ENCODE data around the gene ADAM33. TPM values are rescaled to one million over a fixed set of nuclear protein-coding genes. Genes with fewer than 3 reads are reported as not detected.

ADAM33 gene
- total and polyA plus RNA-seq, 2 of the 13 experiments (the other 11 are each of a cell fraction or from before 2014, with no cell fraction given): not detected

- TF ChIP-seq, protein P1, sequence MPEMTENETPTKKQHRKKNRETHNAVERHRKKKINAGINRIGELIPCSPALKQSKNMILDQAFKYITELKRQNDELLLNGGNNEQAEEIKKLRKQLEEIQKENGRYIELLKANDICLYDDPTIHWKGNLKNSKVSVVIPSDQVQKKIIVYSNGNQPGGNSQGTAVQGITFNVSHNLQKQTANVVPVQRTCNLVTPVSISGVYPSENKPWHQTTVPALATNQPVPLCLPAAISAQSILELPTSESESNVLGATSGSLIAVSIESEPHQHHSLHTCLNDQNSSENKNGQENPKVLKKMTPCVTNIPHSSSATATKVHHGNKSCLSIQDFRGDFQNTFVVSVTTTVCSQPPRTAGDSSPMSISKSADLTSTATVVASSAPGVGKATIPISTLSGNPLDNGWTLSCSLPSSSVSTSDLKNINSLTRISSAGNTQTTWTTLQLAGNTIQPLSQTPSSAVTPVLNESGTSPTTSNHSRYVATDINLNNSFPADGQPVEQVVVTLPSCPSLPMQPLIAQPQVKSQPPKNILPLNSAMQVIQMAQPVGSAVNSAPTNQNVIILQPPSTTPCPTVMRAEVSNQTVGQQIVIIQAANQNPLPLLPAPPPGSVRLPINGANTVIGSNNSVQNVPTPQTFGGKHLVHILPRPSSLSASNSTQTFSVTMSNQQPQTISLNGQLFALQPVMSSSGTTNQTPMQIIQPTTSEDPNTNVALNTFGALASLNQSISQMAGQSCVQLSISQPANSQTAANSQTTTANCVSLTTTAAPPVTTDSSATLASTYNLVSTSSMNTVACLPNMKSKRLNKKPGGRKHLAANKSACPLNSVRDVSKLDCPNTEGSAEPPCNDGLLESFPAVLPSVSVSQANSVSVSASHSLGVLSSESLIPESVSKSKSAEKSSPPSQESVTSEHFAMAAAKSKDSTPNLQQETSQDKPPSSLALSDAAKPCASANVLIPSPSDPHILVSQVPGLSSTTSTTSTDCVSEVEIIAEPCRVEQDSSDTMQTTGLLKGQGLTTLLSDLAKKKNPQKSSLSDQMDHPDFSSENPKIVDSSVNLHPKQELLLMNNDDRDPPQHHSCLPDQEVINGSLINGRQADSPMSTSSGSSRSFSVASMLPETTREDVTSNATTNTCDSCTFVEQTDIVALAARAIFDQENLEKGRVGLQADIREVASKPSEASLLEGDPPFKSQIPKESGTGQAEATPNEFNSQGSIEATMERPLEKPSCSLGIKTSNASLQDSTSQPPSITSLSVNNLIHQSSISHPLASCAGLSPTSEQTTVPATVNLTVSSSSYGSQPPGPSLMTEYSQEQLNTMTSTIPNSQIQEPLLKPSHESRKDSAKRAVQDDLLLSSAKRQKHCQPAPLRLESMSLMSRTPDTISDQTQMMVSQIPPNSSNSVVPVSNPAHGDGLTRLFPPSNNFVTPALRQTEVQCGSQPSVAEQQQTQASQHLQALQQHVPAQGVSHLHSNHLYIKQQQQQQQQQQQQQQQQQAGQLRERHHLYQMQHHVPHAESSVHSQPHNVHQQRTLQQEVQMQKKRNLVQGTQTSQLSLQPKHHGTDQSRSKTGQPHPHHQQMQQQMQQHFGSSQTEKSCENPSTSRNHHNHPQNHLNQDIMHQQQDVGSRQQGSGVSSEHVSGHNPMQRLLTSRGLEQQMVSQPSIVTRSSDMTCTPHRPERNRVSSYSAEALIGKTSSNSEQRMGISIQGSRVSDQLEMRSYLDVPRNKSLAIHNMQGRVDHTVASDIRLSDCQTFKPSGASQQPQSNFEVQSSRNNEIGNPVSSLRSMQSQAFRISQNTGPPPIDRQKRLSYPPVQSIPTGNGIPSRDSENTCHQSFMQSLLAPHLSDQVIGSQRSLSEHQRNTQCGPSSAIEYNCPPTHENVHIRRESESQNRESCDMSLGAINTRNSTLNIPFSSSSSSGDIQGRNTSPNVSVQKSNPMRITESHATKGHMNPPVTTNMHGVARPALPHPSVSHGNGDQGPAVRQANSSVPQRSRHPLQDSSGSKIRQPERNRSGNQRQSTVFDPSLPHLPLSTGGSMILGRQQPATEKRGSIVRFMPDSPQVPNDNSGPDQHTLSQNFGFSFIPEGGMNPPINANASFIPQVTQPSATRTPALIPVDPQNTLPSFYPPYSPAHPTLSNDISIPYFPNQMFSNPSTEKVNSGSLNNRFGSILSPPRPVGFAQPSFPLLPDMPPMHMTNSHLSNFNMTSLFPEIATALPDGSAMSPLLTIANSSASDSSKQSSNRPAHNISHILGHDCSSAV (CRISPR knock-in tag; IDR thresholded peaks at IDR 0.05; ENCODE audit: borderline replicate concordance): no peak
- TF ChIP-seq, protein P2, sequence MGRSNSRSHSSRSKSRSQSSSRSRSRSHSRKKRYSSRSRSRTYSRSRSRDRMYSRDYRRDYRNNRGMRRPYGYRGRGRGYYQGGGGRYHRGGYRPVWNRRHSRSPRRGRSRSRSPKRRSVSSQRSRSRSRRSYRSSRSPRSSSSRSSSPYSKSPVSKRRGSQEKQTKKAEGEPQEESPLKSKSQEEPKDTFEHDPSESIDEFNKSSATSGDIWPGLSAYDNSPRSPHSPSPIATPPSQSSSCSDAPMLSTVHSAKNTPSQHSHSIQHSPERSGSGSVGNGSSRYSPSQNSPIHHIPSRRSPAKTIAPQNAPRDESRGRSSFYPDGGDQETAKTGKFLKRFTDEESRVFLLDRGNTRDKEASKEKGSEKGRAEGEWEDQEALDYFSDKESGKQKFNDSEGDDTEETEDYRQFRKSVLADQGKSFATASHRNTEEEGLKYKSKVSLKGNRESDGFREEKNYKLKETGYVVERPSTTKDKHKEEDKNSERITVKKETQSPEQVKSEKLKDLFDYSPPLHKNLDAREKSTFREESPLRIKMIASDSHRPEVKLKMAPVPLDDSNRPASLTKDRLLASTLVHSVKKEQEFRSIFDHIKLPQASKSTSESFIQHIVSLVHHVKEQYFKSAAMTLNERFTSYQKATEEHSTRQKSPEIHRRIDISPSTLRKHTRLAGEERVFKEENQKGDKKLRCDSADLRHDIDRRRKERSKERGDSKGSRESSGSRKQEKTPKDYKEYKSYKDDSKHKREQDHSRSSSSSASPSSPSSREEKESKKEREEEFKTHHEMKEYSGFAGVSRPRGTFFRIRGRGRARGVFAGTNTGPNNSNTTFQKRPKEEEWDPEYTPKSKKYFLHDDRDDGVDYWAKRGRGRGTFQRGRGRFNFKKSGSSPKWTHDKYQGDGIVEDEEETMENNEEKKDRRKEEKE (IDR thresholded peaks at IDR 0.05): no peak
- peak; percentile 73; the same call in 1 of the 2 replicates for TF ChIP-seq ZNF891 (CRISPR knock-in tag; IDR thresholded peaks at IDR 0.05)
- no peak for TF ChIP-seq RELA (CRISPR knock-in tag; IDR thresholded peaks at IDR 0.05)
- 0 out of 2 replicates have a peak, but pooled peaks have one; percentile 11 for TF ChIP-seq ZNF710 (CRISPR knock-in tag; IDR thresholded peaks at IDR 0.05; ENCODE audit: borderline replicate concordance)
- 0 out of 2 replicates have a peak, but pooled peaks have one; percentile 9 for TF ChIP-seq HOXA3 (CRISPR knock-in tag; IDR thresholded peaks at IDR 0.05)
- TF ChIP-seq ZNF644 (CRISPR knock-in tag; IDR thresholded peaks at IDR 0.05; ENCODE audit: low read depth): no peak
- TF ChIP-seq, protein P3, sequence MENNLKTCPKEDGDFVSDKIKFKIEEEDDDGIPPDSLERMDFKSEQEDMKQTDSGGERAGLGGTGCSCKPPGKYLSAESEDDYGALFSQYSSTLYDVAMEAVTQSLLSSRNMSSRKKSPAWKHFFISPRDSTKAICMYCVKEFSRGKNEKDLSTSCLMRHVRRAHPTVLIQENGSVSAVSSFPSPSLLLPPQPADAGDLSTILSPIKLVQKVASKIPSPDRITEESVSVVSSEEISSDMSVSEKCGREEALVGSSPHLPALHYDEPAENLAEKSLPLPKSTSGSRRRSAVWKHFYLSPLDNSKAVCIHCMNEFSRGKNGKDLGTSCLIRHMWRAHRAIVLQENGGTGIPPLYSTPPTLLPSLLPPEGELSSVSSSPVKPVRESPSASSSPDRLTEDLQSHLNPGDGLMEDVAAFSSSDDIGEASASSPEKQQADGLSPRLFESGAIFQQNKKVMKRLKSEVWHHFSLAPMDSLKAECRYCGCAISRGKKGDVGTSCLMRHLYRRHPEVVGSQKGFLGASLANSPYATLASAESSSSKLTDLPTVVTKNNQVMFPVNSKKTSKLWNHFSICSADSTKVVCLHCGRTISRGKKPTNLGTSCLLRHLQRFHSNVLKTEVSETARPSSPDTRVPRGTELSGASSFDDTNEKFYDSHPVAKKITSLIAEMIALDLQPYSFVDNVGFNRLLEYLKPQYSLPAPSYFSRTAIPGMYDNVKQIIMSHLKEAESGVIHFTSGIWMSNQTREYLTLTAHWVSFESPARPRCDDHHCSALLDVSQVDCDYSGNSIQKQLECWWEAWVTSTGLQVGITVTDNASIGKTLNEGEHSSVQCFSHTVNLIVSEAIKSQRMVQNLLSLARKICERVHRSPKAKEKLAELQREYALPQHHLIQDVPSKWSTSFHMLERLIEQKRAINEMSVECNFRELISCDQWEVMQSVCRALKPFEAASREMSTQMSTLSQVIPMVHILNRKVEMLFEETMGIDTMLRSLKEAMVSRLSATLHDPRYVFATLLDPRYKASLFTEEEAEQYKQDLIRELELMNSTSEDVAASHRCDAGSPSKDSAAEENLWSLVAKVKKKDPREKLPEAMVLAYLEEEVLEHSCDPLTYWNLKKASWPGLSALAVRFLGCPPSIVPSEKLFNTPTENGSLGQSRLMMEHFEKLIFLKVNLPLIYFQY (CRISPR knock-in tag; IDR thresholded peaks at IDR 0.05; ENCODE audit: borderline replicate concordance): no peak
- peak; percentile 30; the same call in 1 of the 2 replicates for TF ChIP-seq ZNF253 (CRISPR knock-in tag; IDR thresholded peaks at IDR 0.05; ENCODE audit: borderline replicate concordance)
- TF ChIP-seq ZNF563 (CRISPR knock-in tag; IDR thresholded peaks at IDR 0.05): peak; percentile 62; the same call in 1 of the 2 replicates
- TF ChIP-seq ZNF556 (CRISPR knock-in tag; IDR thresholded peaks at IDR 0.05; ENCODE audit: borderline replicate concordance): 0 out of 2 replicates have a peak, but pooled peaks have one; percentile 5
Observed at GRCh38 chr20:3658019-3658715, 23.6 kb downstream of the ADAM33 start (continued).
